ENCODE measurements around the gene ALDOC.
"Not testable (repeated sequence)": the region's sequence is repeated elsewhere in the genome, so short reads cannot be mapped to it uniquely, and the experiment has no call there.

The ALDOC gene

GRCh38 chr17:28576758-28577465, at the start of gene ALDOC:
Gene ALDOC, minus strand, starts transcription at chr17:28576895. Its CDS starts 1,363 bp downstream, at chr17:28575532.
- peak; percentile 98 for DNase-seq

DNA sequence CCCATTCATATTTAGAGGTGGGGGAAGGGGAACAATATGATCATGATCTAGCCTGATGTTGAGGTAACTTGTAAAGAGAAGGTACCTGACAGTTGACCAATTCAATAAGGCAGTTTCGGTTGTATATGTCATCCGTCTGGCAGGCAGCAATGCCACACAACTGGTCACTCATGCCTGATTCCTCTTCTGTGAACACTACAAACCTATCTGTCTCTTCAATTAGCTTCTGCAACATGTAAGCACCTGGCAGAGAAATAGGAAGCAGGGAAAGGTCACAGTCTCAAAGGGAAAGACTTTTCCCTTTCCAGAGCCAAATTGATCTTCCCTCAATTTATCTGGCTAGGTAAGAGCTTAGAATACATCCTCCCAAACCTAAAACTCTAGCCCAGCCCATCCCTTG, 47.5 kb upstream of the ALDOC start:
- DNase-seq = no peak

DNA sequence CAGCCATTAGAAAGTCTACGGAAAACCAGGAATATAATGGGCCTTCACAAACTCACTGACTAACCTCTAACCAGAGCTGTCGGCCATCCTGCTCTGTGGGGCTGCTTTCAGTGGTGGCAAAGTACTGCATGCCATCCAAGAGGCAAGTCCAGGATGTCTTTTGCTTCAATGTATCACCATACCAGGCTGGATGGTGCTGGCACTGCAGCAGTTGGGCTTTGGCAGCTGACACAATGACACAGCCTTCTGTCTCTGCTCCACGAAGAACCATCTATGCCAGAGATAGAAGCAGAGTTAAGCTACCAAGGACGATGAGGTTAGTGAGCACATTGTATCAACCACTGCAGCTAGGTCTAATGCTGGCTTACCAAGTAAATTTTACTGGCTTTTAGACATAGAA, 47.0 kb upstream of the ALDOC start:
- DNase-seq = no peak

DNA sequence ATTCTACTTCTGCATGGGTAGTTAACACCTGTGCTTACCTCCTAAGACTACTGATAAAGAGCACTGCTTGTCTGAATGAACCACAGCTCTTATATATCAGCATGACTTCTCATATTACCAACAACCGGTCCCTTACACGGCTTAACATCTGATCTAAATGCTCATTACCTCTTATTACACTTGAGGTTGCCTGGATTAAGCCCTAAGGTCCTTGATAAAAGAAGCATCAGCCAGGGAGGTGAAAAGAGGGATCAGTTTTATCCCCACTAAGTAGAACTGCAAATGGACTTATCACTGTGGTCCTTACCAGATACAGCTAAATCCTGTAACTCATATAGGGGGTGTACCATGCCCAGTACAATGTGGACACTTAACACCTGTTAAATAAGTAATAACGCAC, 45.5 kb upstream of the ALDOC start:
- DNase-seq = no peak

DNA sequence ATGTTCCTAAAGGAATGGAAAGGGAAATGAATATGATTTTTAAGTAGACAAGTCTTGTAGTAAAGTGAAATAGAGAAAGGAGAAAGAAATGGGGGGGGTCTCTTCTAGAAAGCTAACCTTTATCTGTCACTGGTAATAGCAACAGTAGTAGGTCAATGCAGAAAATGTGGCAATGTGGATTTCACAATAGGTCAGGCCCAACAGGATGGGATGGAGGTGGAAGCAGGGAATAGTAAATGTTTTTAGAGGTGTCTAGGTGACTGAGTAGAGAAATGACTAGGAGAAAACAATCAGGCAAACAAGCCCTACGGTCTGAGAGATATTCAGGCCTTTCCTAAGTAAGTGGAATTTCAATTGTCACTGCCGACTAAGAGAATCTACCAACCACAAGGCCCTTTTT, 43.3 kb upstream of the ALDOC start:
- no peak for DNase-seq

DNA sequence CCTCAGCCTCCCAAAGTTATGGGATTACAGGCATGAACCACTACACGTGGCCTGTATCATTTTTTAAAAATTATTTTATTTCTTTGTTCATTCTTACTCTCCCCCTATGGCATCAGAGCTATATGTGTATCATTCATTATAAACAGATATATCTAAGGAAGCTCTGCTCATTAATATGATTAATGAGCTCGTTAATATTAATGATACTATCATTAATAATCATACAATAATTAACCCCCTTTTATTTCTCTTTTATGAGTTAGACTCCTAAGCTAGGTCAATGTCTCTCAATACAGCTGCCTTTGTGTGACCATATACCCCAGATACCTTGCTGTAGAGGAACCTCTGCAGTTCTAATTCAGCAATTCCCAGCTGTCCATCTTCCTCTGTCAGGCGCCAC, 41.8 kb upstream of the ALDOC start:
- DNase-seq = no peak

- DNase-seq = no peak
Observed at GRCh38 chr17:28616281-28616680, 39.6 kb upstream of the ALDOC start.

- DNase-seq = no peak
Observed at GRCh38 chr17:28615260-28615940, 38.7 kb upstream of the ALDOC start.

- no peak for DNase-seq
Observed at GRCh38 chr17:28613931-28614381, 37.3 kb upstream of the ALDOC start, which contains the start of gene RSKR. Gene RSKR, minus strand, starts transcription at chr17:28614185. Its CDS starts 24 bp downstream, at chr17:28614161.

DNA sequence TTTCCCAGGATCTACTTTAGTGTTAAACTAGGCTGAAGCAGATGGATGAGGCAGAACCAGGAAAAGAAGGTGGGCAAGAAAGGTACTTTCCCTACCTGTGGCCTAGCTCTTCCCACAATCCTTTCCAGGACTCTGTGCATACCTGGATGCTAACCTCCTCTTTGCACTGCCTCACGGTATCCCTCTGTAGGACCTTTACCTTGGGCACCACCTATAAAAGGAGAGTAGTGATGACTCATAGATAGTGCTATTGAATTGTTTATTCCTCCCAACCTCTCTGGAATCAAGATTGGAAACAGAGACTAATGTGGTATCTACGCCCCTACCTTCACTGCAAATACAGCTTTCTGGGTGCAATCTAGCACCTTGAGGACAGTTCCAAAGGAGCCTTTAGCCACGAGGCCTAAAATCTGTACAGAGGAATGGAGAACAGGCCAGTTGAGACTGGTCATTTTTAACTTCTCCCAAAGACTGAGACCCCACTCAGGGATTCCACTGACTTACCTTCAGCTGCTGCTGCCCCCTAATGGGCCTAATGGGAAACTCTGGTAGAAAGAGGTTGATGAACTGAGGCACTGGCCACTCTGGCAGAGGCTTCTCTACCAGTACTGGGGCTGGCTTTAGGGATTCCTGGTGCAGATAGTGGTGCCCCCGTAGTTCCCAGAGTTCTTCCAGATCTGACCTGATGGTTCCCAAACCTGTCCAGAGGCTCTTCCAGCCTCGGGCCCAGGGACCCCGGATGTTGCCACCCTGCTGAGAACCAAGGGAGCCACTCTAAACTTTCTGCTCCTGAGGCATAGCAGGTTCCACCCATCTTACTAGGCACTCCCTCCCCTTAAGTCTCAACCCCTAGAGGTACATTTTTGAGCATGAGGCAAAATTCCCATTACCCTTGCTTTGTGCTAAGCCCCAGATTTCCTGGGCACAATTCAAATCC, 36.5 kb upstream of the ALDOC start:
- peak; percentile 70 for DNase-seq

- peak; percentile 69 for DNase-seq
Observed at GRCh38 chr17:28612531-28612930, 35.8 kb upstream of the ALDOC start.

DNA sequence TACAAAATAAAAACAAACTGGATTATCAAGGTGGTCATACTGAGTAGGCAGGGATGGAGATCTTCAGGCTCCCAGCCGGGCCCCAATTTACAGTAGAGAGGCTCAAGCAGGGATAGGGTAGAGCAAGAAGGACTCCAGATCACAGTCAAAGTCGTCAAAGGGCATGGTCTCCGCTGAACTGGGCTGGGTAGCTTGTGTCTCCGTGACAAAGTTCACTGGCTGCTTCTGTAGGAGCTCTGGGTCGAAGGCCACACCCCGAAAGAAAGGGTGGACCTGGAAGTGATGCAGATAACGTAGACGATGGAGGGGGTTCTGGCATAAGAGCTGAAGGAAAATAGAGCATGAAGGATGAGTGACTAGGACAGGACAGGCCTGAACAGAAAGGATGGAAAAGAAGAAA, 33.7 kb upstream of the ALDOC start:
- no peak for DNase-seq

- DNase-seq = not testable (repeated sequence)
Observed at GRCh38 chr17:28604031-28604430, 27.3 kb upstream of the ALDOC start.

- peak; percentile 89 for DNase-seq
Observed at GRCh38 chr17:28599311-28600184, 22.9 kb upstream of the ALDOC start.

DNA sequence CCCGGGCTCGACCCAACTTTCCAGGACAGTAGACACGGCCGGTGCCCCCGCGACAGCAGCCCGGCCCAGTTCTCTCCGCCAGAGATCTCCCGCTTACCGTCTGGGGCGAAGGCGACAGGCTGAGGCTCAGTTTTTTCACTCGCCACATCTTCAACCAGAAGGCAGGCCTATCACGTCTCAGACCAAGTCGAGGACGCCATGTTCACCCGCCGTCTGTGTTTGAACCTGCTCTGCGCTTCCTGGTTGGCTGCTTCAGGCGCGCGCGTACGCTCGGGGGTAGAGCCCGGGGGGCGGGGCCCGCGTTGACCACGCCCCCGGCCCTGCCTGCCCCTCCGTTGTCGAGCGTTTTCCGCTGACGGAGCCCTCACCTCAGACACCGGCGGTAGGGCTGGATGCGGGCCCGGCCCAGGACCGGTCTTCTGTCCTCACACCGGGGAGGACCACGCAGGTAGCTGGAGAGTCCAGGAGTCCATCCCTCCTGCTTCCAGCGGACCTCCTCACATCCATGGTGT, 22.2 kb upstream of the ALDOC start, which contains the start of gene SPAG5:
Gene SPAG5, minus strand, starts transcription at position 227 of the 512 bp plus-strand sequence. Its CDS starts 79 bp downstream, at position 148.
- DNase-seq = peak; percentile 98

GRCh38 chr17:28598389-28598788, 21.7 kb upstream of the ALDOC start:
- DNase-seq = peak; percentile 82

GRCh38 chr17:28597606-28598383, 21.1 kb upstream of the ALDOC start:
- peak; percentile 52 for DNase-seq

GRCh38 chr17:28592260-28592659, 15.6 kb upstream of the ALDOC start:
- DNase-seq = no peak

DNA sequence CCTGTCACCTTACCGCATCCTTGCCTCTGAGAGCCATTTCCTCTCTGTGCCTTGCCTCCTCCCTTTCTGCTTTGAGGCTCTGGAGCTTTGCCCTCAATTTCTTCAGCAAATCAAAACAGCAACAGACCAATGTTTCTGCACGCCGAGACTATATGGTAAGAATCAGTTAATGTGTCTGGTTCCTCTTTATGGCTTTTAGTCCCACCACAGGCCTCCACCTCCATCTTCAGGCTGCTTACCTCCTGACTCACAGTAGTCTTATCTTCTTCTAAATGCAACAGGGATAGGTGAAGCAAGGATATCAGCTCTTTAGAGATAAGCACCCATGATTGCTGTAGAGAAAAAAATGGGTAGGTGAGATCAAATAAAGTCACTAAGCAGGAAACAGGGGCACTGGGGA, 9.2 kb upstream of the ALDOC start:
- DNase-seq = no peak

- DNase-seq = no peak
Observed at GRCh38 chr17:28584434-28584833, 7.7 kb upstream of the ALDOC start.

- no peak for DNase-seq
Observed at GRCh38 chr17:28582513-28582912, 5.8 kb upstream of the ALDOC start.
